Measurements from ENCODE around the gene ANKRD63. TPM values are rescaled to one million over a fixed set of nuclear protein-coding genes. Genes with fewer than 3 reads are reported as not detected.

ANKRD63 gene
- total and polyA plus RNA-seq, 2 of the 13 experiments (the other 11 are each of a cell fraction or from before 2014, with no cell fraction given) = not detected

DNA sequence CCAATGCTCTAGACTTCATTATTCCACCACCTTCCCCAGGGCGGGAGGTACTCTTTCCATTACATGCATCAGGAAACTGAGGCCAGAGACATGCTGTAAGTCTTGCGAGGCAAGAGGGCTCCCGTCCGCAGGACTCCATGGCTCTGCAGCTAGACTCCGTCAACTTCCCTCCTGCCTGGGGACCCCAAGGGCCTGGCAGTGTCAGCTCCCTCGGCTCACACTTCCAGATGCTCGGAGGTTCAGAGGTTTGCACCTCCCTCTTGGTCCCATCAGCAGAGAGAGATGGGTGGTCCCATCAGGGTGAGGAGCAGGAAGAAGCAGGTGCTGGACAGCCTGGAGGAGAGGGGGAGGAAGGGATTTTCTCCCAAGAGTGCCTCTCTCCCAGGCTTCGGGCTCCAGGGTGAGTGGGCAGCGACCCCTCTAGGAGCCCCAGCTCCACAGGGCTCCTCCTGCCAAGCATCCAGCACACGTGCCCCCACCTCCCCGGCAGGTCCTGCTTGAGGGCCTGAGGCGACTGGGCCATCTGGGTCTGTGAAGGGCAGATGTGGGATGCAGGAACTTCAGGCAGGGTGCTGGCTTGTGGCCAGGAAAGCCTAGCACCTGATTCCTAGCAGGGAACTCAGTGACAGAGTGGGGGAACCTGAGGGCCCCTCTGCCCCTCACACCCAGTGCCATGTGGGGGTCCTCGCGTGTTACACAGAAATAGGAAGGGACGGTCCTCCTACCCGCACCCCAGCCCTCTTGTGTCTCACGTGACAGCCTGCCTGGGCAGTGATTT, 34.7 kb downstream of the ANKRD63 start:
- H3K9me3 ChIP-seq (ENCODE audit: low read length) = no peaks in the 10 kb centered on the region
- no peak overlapping the region for H3K9ac ChIP-seq (ENCODE audit: insufficient read depth, low read depth, low read length)
- ChIA-PET CTCF (ENCODE audit: low intra/inter-chr PET ratio, low total read pairs) (no interaction called here), POLR2A (no interaction called here)
- peaks cover 28% of the 10 kb centered on the region for H3K4me1 ChIP-seq (ENCODE audit: insufficient read depth, low read length)
- intact Hi-C loops (cut with micrococcal nuclease; ENCODE audit: unreplicated experiment) = no loop called here
- H3K79me2 ChIP-seq (ENCODE audit: insufficient read depth, low read length) = no peaks in the 10 kb centered on the region
- in situ Hi-C loops (cut with HindIII; ENCODE audit: extremely low pct_ligation_motif_present, low pct_unique_long_range_greater_than_20kb) = no loop called here
- TF ChIP-seq ZNF766 (CRISPR knock-in tag; IDR thresholded peaks at IDR 0.05; ENCODE audit: borderline replicate concordance) (no peak), SNAI1 (CRISPR knock-in tag; IDR thresholded peaks at IDR 0.05; ENCODE audit: borderline replicate concordance) (no peak)
- H3K4me2 ChIP-seq (ENCODE audit: low read depth, low read length) = no peak overlapping the region
- no peaks in the 10 kb centered on the region for H4K20me1 ChIP-seq (ENCODE audit: insufficient read depth, low read length)
- H2AFZ ChIP-seq (ENCODE audit: low read length) = no peak overlapping the region
- H3K27ac ChIP-seq (ENCODE audit: extremely low read length, insufficient read depth, low read length) = no peak overlapping the region
- BruUV-seq (replicated peaks) = no TSS peak
- 52% methylated on average over 10 of the region's 17 CpGs for WGBS (ENCODE audit: low lambda C conversion rate)
- H3K4me3 ChIP-seq (replicated peaks in 1 of 3; ENCODE audit: insufficient read depth in 1 of 3, low read depth in 2 of 3, low read length in 3 of 3) = no peak overlapping the region
- FAIRE-seq (no peak), DNase-seq (ENCODE audit: low spot score) (no peak), ATAC-seq (no peak)
- no peaks in the 10 kb centered on the region for H3K36me3 ChIP-seq (replicated peaks in 1 of 2; ENCODE audit: control insufficient read depth in 1 of 2, insufficient read depth in 2 of 2, low read length in 2 of 2)
- peaks cover 1 to 56% of the 10 kb centered on the region in 2 experiments; a peak in 4 of 5 replicates for H3K27me3 ChIP-seq (ENCODE audit: control insufficient read depth in 1 of 2, insufficient read depth in 2 of 2, low read length in 2 of 2)

DNA sequence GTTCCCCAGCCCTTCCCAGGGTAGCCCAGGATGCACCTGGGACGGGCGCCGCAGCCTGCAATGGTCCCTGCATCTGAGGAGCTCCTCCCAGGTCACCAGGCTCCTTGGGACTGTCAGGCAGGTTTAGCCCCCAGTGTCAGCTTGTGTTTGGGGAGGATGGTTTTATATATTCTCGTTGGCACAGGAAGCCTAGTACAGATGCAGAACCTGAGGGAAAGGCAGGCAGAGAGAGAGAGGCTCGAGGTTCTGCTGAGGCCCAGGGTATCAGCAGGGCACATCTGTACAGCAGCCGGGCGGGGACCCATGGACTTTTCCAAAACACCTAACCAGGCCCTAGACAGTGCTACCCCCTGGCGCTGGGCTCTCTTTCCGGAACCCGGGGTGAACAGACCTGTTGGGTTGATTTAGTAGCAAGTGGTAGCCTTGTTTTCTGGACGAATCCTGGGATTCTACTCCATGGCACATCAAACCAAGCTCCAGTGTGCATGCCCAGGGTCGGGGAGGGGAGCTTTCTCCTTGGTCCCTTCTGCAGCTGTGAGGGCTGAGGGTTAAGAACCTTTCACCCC, 35.4 kb downstream of the ANKRD63 start:
- 50% methylated on average over 4 of the region's 12 CpGs for whole genome bisulfite sequencing (ENCODE audit: low lambda C conversion rate)
- H3K4me1 ChIP-seq (ENCODE audit: insufficient read depth, low read length) = peaks cover 28% of the 10 kb centered on the region
- no TSS peak for BruUV-seq (replicated peaks)
- peaks cover 0 to 54% of the 10 kb centered on the region in 2 experiments; a peak in 4 of 5 replicates for H3K27me3 ChIP-seq (ENCODE audit: control insufficient read depth in 1 of 2, insufficient read depth in 2 of 2, low read length in 2 of 2)
- no peaks in the 10 kb centered on the region for H3K79me2 ChIP-seq (ENCODE audit: insufficient read depth, low read length)
- H3K9ac ChIP-seq (ENCODE audit: insufficient read depth, low read depth, low read length) = no peak overlapping the region
- POLR2A ChIA-PET = no interaction called here
- in situ Hi-C loops (cut with HindIII; ENCODE audit: extremely low pct_ligation_motif_present, low pct_unique_long_range_greater_than_20kb) = no loop called here
- no peak overlapping the region for H3K27ac ChIP-seq (ENCODE audit: extremely low read length, insufficient read depth, low read length)
- FAIRE-seq (no peak), DNase-seq (ENCODE audit: low spot score) (no peak), ATAC-seq (no peak)
- H3K36me3 ChIP-seq (replicated peaks in 1 of 2; ENCODE audit: control insufficient read depth in 1 of 2, insufficient read depth in 2 of 2, low read length in 2 of 2) = no peaks in the 10 kb centered on the region
- H3K4me2 ChIP-seq (ENCODE audit: low read depth, low read length) = no peak overlapping the region
- CTCF ChIA-PET (ENCODE audit: low intra/inter-chr PET ratio, low total read pairs) = no interaction called here
- H4K20me1 ChIP-seq (ENCODE audit: insufficient read depth, low read length) = no peaks in the 10 kb centered on the region
- intact Hi-C loops (cut with micrococcal nuclease; ENCODE audit: unreplicated experiment) = no loop called here
- no peak overlapping the region for H2AFZ ChIP-seq (ENCODE audit: low read length)
- H3K4me3 ChIP-seq (replicated peaks in 1 of 3; ENCODE audit: insufficient read depth in 1 of 3, low read depth in 2 of 3, low read length in 3 of 3) = no peak overlapping the region
- H3K9me3 ChIP-seq (ENCODE audit: low read length) = no peaks in the 10 kb centered on the region
- no peak for TF ChIP-seq ZNF839 (CRISPR knock-in tag; IDR thresholded peaks at IDR 0.05; ENCODE audit: borderline replicate concordance)
- TF ChIP-seq WIZ (CRISPR knock-in tag; IDR thresholded peaks at IDR 0.05) = no peak
- TF ChIP-seq ZNF232 (CRISPR knock-in tag; IDR thresholded peaks at IDR 0.05; ENCODE audit: borderline replicate concordance) = no peak
- TF ChIP-seq ZNF274 (CRISPR knock-in tag; IDR thresholded peaks at IDR 0.05) = no peak
- TF ChIP-seq, protein P1, sequence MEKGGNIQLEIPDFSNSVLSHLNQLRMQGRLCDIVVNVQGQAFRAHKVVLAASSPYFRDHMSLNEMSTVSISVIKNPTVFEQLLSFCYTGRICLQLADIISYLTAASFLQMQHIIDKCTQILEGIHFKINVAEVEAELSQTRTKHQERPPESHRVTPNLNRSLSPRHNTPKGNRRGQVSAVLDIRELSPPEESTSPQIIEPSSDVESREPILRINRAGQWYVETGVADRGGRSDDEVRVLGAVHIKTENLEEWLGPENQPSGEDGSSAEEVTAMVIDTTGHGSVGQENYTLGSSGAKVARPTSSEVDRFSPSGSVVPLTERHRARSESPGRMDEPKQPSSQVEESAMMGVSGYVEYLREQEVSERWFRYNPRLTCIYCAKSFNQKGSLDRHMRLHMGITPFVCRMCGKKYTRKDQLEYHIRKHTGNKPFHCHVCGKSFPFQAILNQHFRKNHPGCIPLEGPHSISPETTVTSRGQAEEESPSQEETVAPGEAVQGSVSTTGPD (CRISPR knock-in tag; IDR thresholded peaks at IDR 0.05) = no peak
- no peak for TF ChIP-seq CBFB (CRISPR knock-in tag; IDR thresholded peaks at IDR 0.05)
- no peak for TF ChIP-seq ZNF138 (CRISPR knock-in tag; IDR thresholded peaks at IDR 0.05; ENCODE audit: low read depth)
- TF ChIP-seq ZNF570 (CRISPR knock-in tag; IDR thresholded peaks at IDR 0.05; ENCODE audit: borderline replicate concordance) = no peak
- no peak for TF ChIP-seq MIER2 (CRISPR knock-in tag; IDR thresholded peaks at IDR 0.05)
- TF ChIP-seq, protein P2, sequence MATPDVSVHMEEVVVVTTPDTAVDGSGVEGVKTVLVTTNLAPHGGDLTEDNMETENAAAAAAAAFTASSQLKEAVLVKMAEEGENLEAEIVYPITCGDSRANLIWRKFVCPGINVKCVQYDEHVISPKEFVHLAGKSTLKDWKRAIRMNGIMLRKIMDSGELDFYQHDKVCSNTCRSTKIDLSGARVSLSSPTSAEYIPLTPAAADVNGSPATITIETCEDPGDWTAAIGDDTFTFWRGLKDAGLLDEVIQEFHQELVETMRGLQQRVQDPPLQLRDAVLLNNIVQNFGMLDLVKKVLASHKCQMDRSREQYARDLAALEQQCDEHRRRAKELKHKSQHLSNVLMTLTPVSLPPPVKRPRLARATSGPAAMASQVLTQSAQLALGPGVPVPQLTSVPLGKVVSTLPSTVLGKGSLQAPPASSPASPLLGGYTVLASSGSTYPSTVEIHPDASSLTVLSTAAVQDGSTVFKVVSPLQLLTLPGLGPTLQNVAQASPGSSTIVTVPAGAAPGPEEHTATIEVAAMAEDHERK (CRISPR knock-in tag; IDR thresholded peaks at IDR 0.05; ENCODE audit: low read depth) = no peak
- TF ChIP-seq NFE2L1 (CRISPR knock-in tag; IDR thresholded peaks at IDR 0.05; ENCODE audit: borderline replicate concordance) = no peak
